ENCODE measurements around the gene GRIK2.

DNA sequence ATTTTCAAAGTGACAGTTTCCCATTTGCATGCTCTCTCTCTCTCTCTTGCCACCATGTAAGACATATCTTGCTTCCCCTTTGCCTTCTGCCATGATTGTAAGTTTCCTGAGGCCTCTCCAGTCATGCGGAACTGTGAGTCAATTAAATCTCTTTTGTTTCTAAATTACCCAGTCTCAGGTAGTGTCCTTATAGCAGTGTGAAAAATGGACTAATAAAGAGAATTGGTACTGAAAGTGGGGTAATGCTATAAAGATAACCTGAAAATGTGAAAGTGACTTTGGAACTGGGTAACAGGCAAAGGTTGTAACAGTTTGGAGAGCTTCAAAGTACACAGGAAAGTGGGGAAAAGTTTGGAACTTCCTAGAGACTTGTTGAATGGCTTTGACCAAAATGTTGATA lies 389.8 kb downstream of the GRIK2 start:
- TF ChIP-seq POLR2A (IDR thresholded peaks at IDR 0.05; ENCODE audit: low read depth, low read length) (no peak), POLR2AphosphoS5 (IDR thresholded peaks at IDR 0.05; ENCODE audit: low read depth, low read length) (no peak)

All from GM12892 (cell line).